Loucy (cell line): Measurements from ENCODE around the gene NHEJ1.

ENCODE experiments used
- EZH2phosphoT487 ChIP-seq: fragments of 200-600 bp; IDR thresholded peaks from 2 replicates; pipeline ENCODE4 v1.6.1; 2018; ENCODE audit warnings: antibody characterized with exemption, mild to moderate bottlenecking, moderate library complexity, borderline replicate concordance
- TF ChIP-seq, protein P1 (sequence below): fragments of 200-600 bp; sonication (generic); conservative IDR thresholded peaks from 2 replicates; pipeline ENCODE4 v1.5.1; 2014; ENCODE audit warnings: mild to moderate bottlenecking, antibody characterized with exemption, low read length

DNA sequence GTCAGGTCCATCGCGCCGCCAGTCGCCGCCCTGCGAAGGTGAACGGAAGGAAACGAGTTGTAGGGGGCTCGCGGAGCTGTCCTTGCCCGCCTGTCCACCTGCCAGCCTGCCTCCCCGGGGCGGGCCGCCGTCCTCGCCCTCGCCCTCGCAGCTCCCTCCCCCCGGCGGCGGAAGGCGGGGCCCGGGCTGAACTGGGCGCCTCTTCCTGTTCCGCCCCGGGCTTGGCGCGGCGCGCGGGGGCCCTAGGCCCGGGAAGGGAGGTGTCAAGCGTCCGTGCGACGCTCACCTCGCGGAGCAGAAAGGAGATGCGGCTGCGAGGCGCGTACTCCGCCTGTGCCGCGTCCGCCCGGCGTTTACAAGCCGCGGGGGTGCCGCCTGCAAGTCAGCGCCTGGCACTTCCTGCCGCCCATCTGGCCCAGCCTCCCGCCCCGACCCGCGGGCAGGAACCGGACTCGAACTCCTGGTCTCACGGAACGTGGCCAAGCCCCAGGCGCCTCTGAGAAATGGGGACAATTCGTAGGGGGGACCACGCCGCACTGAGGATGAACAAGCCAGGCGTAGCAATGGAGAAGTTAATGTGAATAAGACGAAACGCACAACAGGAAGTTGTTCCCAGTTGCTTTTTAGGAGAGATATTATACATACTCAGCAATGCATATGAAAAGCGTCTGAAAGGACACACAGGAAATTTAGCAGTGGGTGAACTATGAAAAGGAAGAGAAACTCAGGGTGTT is 16.4 kb upstream of the NHEJ1 start, which contains the start of gene CNPPD1:
- TF ChIP-seq, protein P1, sequence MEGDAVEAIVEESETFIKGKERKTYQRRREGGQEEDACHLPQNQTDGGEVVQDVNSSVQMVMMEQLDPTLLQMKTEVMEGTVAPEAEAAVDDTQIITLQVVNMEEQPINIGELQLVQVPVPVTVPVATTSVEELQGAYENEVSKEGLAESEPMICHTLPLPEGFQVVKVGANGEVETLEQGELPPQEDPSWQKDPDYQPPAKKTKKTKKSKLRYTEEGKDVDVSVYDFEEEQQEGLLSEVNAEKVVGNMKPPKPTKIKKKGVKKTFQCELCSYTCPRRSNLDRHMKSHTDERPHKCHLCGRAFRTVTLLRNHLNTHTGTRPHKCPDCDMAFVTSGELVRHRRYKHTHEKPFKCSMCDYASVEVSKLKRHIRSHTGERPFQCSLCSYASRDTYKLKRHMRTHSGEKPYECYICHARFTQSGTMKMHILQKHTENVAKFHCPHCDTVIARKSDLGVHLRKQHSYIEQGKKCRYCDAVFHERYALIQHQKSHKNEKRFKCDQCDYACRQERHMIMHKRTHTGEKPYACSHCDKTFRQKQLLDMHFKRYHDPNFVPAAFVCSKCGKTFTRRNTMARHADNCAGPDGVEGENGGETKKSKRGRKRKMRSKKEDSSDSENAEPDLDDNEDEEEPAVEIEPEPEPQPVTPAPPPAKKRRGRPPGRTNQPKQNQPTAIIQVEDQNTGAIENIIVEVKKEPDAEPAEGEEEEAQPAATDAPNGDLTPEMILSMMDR = no peak
- TF ChIP-seq EZH2phosphoT487 = no peak
